AG09319 (cell line): ENCODE measurements around the gene NCKIPSD.

Experiments
- DNase-seq: peaks from one replicate; pipeline ENCODE4 v3.0.0-alpha.2; 2010; ENCODE audit warnings: low read depth; ENCODE audit errors: extremely low read depth
- TF ChIP-seq, protein P1 (sequence below): IDR thresholded peaks from 2 replicates; pipeline ENCODE4 v1.5.1; 2011; ENCODE audit warnings: low read depth, mild to moderate bottlenecking, inconsistent platforms, low read length, moderate library complexity

The NCKIPSD gene

DNA sequence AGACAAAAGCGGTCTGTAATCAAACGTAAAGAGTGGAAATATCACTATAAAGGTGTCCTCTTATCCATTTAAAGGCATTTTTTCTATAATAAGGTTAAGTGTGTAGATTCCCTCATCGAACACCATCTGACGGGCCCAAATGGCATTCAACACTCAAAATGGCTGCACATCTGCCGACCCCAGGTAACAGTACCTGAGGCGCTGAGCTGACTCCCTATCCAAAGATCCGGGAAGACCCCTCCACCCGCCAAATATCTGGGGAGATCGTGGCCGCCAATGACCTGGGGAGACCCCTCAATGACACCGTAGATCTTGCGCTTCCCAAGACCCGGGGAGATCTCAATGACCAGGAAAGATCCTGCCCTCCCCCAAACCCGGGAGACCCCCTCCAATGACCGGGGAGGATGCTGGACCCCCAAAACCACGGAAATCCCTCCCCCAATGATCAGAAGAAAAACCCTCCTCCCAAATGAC, 30.8 kb upstream of the NCKIPSD start:
- TF ChIP-seq, protein P1, sequence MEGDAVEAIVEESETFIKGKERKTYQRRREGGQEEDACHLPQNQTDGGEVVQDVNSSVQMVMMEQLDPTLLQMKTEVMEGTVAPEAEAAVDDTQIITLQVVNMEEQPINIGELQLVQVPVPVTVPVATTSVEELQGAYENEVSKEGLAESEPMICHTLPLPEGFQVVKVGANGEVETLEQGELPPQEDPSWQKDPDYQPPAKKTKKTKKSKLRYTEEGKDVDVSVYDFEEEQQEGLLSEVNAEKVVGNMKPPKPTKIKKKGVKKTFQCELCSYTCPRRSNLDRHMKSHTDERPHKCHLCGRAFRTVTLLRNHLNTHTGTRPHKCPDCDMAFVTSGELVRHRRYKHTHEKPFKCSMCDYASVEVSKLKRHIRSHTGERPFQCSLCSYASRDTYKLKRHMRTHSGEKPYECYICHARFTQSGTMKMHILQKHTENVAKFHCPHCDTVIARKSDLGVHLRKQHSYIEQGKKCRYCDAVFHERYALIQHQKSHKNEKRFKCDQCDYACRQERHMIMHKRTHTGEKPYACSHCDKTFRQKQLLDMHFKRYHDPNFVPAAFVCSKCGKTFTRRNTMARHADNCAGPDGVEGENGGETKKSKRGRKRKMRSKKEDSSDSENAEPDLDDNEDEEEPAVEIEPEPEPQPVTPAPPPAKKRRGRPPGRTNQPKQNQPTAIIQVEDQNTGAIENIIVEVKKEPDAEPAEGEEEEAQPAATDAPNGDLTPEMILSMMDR, result no peak
- no peak for DNase-seq

DNA sequence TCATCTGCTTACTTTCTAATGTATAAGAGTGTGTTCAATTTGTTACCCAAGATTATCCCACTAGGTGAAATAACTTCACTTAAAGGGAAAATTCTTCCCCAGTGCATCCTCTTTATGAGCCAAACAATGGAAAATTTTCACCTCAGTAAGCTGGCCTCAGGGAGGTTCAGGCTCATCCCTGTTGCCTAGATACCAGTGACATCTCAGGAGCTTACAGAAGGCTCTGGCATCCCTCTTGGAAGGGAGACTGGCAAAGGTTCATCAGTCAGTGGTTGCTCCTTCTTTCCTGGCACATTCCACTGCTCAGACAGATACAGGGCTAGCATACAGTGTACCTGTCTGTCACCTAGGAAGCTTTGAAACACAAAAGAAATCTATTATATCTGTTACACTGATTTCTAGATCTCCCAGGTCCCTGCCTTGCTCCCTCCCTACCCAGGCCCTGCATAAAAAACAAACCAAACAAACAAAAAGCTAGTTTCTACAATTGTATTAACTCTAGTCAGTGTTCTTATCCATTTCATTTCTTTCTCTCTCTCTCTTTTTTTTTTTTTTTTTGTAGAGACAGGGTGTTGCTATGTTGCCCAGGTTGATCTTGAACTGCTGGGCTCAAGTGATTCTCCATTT, 29.6 kb upstream of the NCKIPSD start:
- TF ChIP-seq, protein P1, result no peak
- no peak for DNase-seq

DNA sequence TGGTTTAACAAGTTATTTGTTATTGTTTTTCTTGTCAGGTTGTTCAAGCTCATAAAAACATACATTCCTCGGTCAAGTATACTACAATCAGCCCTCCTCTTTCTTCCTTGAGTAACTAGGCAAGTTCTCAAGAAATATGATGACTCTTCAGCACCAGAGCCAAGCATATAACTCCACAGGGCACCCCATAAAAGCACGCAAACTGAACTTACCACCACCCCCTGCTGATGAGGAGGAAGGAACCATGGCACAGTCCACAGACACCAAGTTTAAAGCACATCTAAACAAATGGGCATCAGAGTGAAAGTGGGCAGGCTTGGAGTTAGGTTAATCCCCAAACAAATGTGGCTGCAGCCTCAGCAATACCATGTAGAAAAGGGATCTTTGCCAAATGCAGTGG, 26.0 kb upstream of the NCKIPSD start:
- DNase-seq, result no peak
- TF ChIP-seq, protein P1, result no peak

DNA sequence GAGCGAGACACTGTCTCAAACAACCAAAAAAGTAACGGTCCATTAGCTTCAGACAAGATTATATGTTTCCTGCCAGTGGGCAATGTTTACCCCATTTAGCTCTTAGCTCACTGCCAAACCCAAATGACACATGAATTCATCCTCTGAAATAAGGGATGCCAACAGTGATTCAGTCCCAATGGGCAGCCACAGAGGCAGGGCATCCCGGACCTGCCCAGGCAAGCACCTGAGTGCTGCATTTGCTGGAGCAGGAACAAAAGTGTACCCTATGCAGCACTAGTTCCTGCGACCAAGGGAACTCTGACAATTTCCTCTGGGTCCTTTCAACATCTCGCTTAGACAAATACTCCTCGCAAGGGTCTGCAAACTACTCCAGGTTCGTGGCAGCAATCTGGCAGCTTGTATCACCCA, 23.3 kb upstream of the NCKIPSD start:
- TF ChIP-seq, protein P1, result no peak
- no peak for DNase-seq

DNA sequence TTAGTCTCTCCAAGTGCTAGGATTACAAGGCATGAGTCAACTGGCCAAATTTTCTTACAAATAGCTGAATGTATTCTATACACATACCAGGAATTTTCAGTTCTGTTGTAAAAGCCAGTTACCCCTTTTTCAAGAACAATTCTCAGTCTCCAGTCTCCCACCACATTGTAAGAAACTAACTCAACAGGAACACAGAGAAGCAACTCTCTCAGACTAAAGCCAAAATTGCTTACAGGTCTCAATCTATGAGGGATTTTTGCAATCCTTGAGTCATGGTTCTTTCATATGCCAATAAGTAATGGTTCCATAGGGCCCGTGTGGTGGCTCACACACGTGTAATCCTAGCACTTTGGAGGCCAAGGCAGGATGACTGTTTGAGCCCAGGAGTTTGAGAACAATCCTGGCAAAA, 22.8 kb upstream of the NCKIPSD start:
- DNase-seq, result no peak
- TF ChIP-seq, protein P1, result no peak

DNA sequence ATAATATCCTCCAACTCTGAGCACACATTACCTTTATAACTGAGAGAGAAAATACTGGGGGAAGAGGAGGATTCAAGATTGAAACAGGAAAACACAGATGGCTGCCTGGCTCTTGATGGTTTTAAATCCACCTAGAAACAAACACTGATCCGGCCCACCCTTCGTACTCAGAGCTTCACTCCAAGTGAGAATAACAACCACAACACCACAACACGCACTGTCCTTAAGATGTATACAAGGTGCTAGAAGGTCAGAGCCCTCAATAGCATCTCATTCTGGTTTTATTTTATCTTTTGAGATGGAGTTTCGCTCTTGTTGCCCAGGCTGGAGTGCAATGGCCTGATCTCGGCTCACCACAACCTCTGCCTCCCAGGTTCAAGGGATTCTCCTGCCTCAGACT, 21.4 kb upstream of the NCKIPSD start:
- DNase-seq, result no peak
- TF ChIP-seq, protein P1, result no peak

DNA sequence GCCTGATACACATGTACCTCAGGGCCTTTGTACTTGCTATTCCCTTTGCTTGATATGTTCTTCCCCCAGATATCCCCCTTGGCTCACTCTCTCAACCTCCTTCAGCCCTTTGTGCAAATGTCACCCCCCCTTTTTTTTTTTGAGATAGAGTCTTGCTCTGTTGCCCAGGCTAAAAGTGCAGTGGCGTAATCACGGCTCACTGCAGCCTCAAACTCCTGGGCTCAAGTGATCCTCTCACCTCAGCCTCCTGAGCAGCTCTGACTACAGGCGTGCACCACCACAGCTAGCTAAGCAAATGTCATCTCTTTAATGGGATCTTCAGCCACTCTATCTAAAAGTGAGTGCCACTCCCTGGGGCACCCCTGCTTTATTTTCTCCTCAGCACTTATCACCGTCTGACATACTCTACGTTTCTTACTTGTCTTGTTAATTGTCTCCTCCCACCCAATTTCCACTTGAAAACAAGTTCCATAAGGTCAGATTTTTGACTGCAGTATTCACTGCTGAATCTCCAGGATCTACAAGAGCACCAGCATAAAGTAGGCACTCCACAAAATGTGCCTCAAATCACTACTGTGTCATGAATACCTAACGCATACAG, 16.7 kb upstream of the NCKIPSD start:
- TF ChIP-seq, protein P1, result no peak

More for the DNA sequence above, 16.7 kb upstream of the NCKIPSD start:
- DNase-seq, result no peak
